Endodermal cell (in vitro differentiated cells): ENCODE data around the gene LRMDA. TPM values are rescaled to one million over a fixed set of nuclear protein-coding genes. Genes with fewer than 3 reads are reported as not detected.

Experiments
- DNase-seq: peaks from one replicate; pipeline ENCODE4 v3.0.0-alpha.2; 2017
- H3K27ac ChIP-seq: 2 replicates; pipeline ENCODE4 v1.5.1; 2013; ENCODE audit warnings: mild to moderate bottlenecking, low read depth, low read length, moderate library complexity
- H3K27me3 ChIP-seq: 2 replicates; pipeline ENCODE4 v1.6.1; 2013; ENCODE audit warnings: mild to moderate bottlenecking, low read length, moderate library complexity; ENCODE audit not compliant: insufficient read depth, control insufficient read depth, poor library complexity, severe bottlenecking
- H3K36me3 ChIP-seq: 2 replicates; pipeline ENCODE4 v1.7.0; 2013; ENCODE audit warnings: mild to moderate bottlenecking, low read length, moderate library complexity; ENCODE audit not compliant: control insufficient read depth, insufficient read depth
- H3K4me1 ChIP-seq: one replicate; pipeline ENCODE4 v1.7.0; 2013; ENCODE audit warnings: low read length; ENCODE audit not compliant: control insufficient read depth, insufficient read depth
- H3K4me3 ChIP-seq: 2 replicates; pipeline ENCODE4 v1.5.1; 2013; ENCODE audit warnings: mild to moderate bottlenecking, low read length, moderate library complexity
- H3K9ac ChIP-seq: 2 replicates; pipeline ENCODE4 v1.6.1; 2013; ENCODE audit warnings: mild to moderate bottlenecking, low read length, moderate library complexity; ENCODE audit not compliant: poor library complexity, severe bottlenecking; ENCODE audit errors: extremely low read depth
- H3K9me3 ChIP-seq: 2 replicates; pipeline ENCODE4 v1.6.1; 2013; ENCODE audit warnings: mild to moderate bottlenecking, low read length, moderate library complexity; ENCODE audit not compliant: control insufficient read depth
- H3K27ac Mint-ChIP-seq: 2 replicates; pipeline ENCODE4 v1.8.0; 2020; ENCODE audit warnings: mixed read lengths
- H3K27me3 Mint-ChIP-seq: 2 replicates; pipeline ENCODE4 v1.8.0; 2021; ENCODE audit warnings: mild to moderate bottlenecking, mixed read lengths; ENCODE audit not compliant: insufficient read depth
- H3K36me3 Mint-ChIP-seq: 2 replicates; pipeline ENCODE4 v1.8.0; 2020; ENCODE audit warnings: low read depth, mixed read lengths
- H3K4me1 Mint-ChIP-seq: 2 replicates; pipeline ENCODE4 v1.8.0; 2020; ENCODE audit warnings: mixed read lengths
- H3K4me3 Mint-ChIP-seq: 2 replicates; pipeline ENCODE4 v1.8.0; 2020; ENCODE audit warnings: mild to moderate bottlenecking, moderate library complexity, mixed read lengths
- H3K9me3 Mint-ChIP-seq: 2 replicates; pipeline ENCODE4 v1.8.0; 2020; ENCODE audit warnings: mild to moderate bottlenecking, mixed read lengths
- CTCF ChIP-seq: fragments of 200-600 bp; sonication (generic); conservative IDR thresholded peaks from 2 replicates; pipeline ENCODE4 v1.5.0; 2021; ENCODE audit warnings: antibody characterized with exemption, mild to moderate bottlenecking
- WGBS, 2 experiments: methylation state at CpG; one replicate each; pipeline versions ENCODE4 v1.1.5 to v1.1.7; 2013; ENCODE audit warnings: missing lambda C conversion rate in 2 of 2, mixed read lengths in 1 of 2; ENCODE audit not compliant: insufficient coverage in 1 of 2, insufficient read length in 1 of 2; 5-methylcytosine and 5-hydroxymethylcytosine counted together
- total RNA-seq, 2 donors: library from RNA; stranded (reverse); fragmentation: NEBNext Ultra II Directional in 1 of 2; extraction: Animal tissue kit (Norgen Biotek cat#: 25700) in 1 of 2; gene quantifications; 2 replicates in 1 of 2; 3 replicates in 1 of 2; pipeline ENCODE4 v1.2.1, GENCODE V29; 2021

The LRMDA gene
- total RNA-seq, 2 donors from 2014 or later, result 1.7 to 5.1 TPM

- Histone ChIP-seq H3K9ac (no peak overlapping the region), H3K4me1 (peaks cover 4% of the 10 kb centered on the region), H3K27me3 (no peaks in the 10 kb centered on the region), H3K36me3 (no peaks in the 10 kb centered on the region), H3K9me3 (no peaks in the 10 kb centered on the region), H3K27ac (no peak overlapping the region), H3K4me3 (no peak overlapping the region)
- WGBS, 2 experiments, result 100% methylated on average over 1 of the region's 1 CpG
- TF ChIP-seq CTCF, result no peak
- H3K4me1 Mint-ChIP-seq, result peaks cover 8% of the 10 kb centered on the region
- no peaks in the 10 kb centered on the region for H3K36me3 Mint-ChIP-seq
- H3K27ac Mint-ChIP-seq, result no peak overlapping the region
- no peak for DNase-seq
- peaks cover 2% of the 10 kb centered on the region for H3K27me3 Mint-ChIP-seq
- H3K9me3 Mint-ChIP-seq, result no peaks in the 10 kb centered on the region
- H3K4me3 Mint-ChIP-seq, result no peak overlapping the region
These were observed 688.1 kb downstream of the LRMDA start for GRCh38 chr10:76119515-76119914.

GRCh38 chr10:76122056-76122455 is 690.6 kb downstream of the LRMDA start:
- no peak for DNase-seq
- H3K9me3 Mint-ChIP-seq, result no peaks in the 10 kb centered on the region
- H3K9me3 ChIP-seq, result no peaks in the 10 kb centered on the region
- H3K36me3 ChIP-seq, result no peaks in the 10 kb centered on the region
- H3K4me1 Mint-ChIP-seq, result no peaks in the 10 kb centered on the region
- H3K27ac ChIP-seq, result no peak overlapping the region
- 92 to 95% methylated on average over 3 to 4 of the region's 4 CpGs for WGBS, 2 experiments
- no peak overlapping the region for H3K9ac ChIP-seq
- H3K36me3 Mint-ChIP-seq, result no peaks in the 10 kb centered on the region
- H3K27ac Mint-ChIP-seq, result no peak overlapping the region
- no peak overlapping the region for H3K4me3 Mint-ChIP-seq
- TF ChIP-seq CTCF, result no peak
- H3K4me1 ChIP-seq, result no peaks in the 10 kb centered on the region
- H3K27me3 ChIP-seq, result no peaks in the 10 kb centered on the region
- no peak overlapping the region for H3K4me3 ChIP-seq
- peaks cover 4% of the 10 kb centered on the region for H3K27me3 Mint-ChIP-seq

- WGBS, 2 experiments, result 60 to 89% methylated on average over 1 of the region's 1 CpG
- Mint-ChIP-seq H3K36me3 (no peaks in the 10 kb centered on the region), H3K27me3 (peaks cover 2% of the 10 kb centered on the region), H3K4me1 (no peaks in the 10 kb centered on the region), H3K27ac (no peak overlapping the region), H3K4me3 (no peak overlapping the region), H3K9me3 (no peaks in the 10 kb centered on the region)
- H3K4me3 ChIP-seq, result no peak overlapping the region
- TF ChIP-seq CTCF, result no peak
- H3K4me1 ChIP-seq, result no peaks in the 10 kb centered on the region
- H3K27me3 ChIP-seq, result no peaks in the 10 kb centered on the region
- H3K36me3 ChIP-seq, result no peaks in the 10 kb centered on the region
- no peak overlapping the region for H3K9ac ChIP-seq
- no peak for DNase-seq
- H3K27ac ChIP-seq, result no peak overlapping the region
- no peaks in the 10 kb centered on the region for H3K9me3 ChIP-seq
These were observed 692.9 kb downstream of the LRMDA start for GRCh38 chr10:76124280-76124679.
